Prostate gland (tissue), 2 donors: ENCODE measurements around the gene LIMCH1.

Experiments
- POLR2A ChIP-seq: fragments of 450-650 bp; IDR thresholded peaks from one replicate; pipeline ENCODE4 v1.6.1; 2016; ENCODE audit warnings: antibody characterized with exemption, mild to moderate bottlenecking
- POLR2AphosphoS5 ChIP-seq: sonication (generic); formaldehyde crosslinking; IDR thresholded peaks from one replicate; pipeline ENCODE4 v1.6.1; 2017; ENCODE audit warnings: antibody characterized with exemption
- TF ChIP-seq, protein P1 (sequence below), 4 experiments: fragments of 200-600 bp in 2 of 4; fragments of 450-650 bp in 2 of 4; sonication (generic) in 2 of 4; IDR thresholded peaks; 1 replicate in 3 of 4; 2 replicates in 1 of 4; pipeline ENCODE4 v1.5.1; 2016 to 2019; ENCODE audit warnings: antibody characterized with exemption in 4 of 4, mild to moderate bottlenecking in 2 of 4, moderate library complexity in 2 of 4

- TF ChIP-seq POLR2A (no peak), POLR2AphosphoS5 (no peak)
- TF ChIP-seq, protein P1, sequence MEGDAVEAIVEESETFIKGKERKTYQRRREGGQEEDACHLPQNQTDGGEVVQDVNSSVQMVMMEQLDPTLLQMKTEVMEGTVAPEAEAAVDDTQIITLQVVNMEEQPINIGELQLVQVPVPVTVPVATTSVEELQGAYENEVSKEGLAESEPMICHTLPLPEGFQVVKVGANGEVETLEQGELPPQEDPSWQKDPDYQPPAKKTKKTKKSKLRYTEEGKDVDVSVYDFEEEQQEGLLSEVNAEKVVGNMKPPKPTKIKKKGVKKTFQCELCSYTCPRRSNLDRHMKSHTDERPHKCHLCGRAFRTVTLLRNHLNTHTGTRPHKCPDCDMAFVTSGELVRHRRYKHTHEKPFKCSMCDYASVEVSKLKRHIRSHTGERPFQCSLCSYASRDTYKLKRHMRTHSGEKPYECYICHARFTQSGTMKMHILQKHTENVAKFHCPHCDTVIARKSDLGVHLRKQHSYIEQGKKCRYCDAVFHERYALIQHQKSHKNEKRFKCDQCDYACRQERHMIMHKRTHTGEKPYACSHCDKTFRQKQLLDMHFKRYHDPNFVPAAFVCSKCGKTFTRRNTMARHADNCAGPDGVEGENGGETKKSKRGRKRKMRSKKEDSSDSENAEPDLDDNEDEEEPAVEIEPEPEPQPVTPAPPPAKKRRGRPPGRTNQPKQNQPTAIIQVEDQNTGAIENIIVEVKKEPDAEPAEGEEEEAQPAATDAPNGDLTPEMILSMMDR (IDR thresholded peaks at IDR 0.05), result no peak
These were observed 181.5 kb downstream of the LIMCH1 start for GRCh38 chr4:41719417-41719816.
